B cell (primary cell): ENCODE results near the gene IL17RA. TPM values are rescaled to one million over a fixed set of nuclear protein-coding genes. Genes with fewer than 3 reads are reported as not detected.
A peak's percentile ranks its signal among the peaks of the same experiment; 100 is the strongest.

Experiments used
- ATAC-seq: fragments of 200-7000 bp; cut with Tn5 transposase; one replicate; pipeline ENCODE4 v1.10.0; 2021; ENCODE audit warnings: low read depth, mild to moderate bottlenecking, moderate number of reproducible peaks, moderate library complexity
- CTCF ChIA-PET: fragments of 350-600 bp; sonication (Branson Sonifier 250); formaldehyde crosslinking; loops from one replicate; lab custom pipeline; 2021; ENCODE audit warnings: antibody characterized with exemption, inconsistent platforms; lab: Charles Lee
- POLR2A ChIA-PET: fragments of 350-600 bp; sonication (Branson Sonifier 250); formaldehyde crosslinking; loops from one replicate; lab custom pipeline; 2021; ENCODE audit warnings: antibody characterized with exemption; lab: Charles Lee
- DNase-seq: peaks from one replicate; pipeline ENCODE4 v3.0.0; 2013
- H2AFZ ChIP-seq: 2 replicates; pipeline ENCODE4 v1.6.1; 2012; ENCODE audit warnings: mild to moderate bottlenecking, low read depth, low read length; ENCODE audit not compliant: insufficient read depth, poor library complexity, severe bottlenecking
- H3K27ac ChIP-seq, 2 donors: 1 replicate in 1 of 2; 2 replicates in 1 of 2; pipeline ENCODE4 v1.5.1; 2012 to 2013; ENCODE audit warnings: low read length in 2 of 2, mild to moderate bottlenecking in 2 of 2, moderate library complexity in 1 of 2
- H3K27me3 ChIP-seq, 4 experiments: fragments of 200-600 bp in 1 of 4; sonication (generic) in 1 of 4; replicated peaks in 1 of 4; 1 replicate in 2 of 4; 2 replicates in 2 of 4; pipeline versions ENCODE4 v1.6.1 to v1.7.0; 2013 to 2016; ENCODE audit warnings: low read length in 3 of 4, mild to moderate bottlenecking in 2 of 4, mixed read lengths in 1 of 4, moderate library complexity in 1 of 4; ENCODE audit not compliant: insufficient read depth in 4 of 4, control insufficient read depth in 3 of 4; ENCODE audit errors: control extremely low read depth in 1 of 4
- H3K36me3 ChIP-seq, 2 experiments: replicated peaks in 1 of 2; 1 replicate in 1 of 2; 2 replicates in 1 of 2; pipeline versions ENCODE4 v1.6.1 to v1.7.1; 2013; ENCODE audit warnings: low read length in 1 of 2; ENCODE audit not compliant: insufficient read depth in 2 of 2, control insufficient read depth in 1 of 2; ENCODE audit errors: control extremely low read depth in 1 of 2, extremely low read depth in 1 of 2
- H3K4me1 ChIP-seq, 2 donors: fragments of 200-600 bp in 1 of 2; sonication (generic) in 1 of 2; 1 replicate in 1 of 2; 2 replicates in 1 of 2; pipeline versions ENCODE4 v1.5.1 to v1.6.1; 2013 to 2017; ENCODE audit warnings: low read length in 2 of 2; ENCODE audit not compliant: control insufficient read depth in 2 of 2, insufficient read depth in 2 of 2
- H3K4me2 ChIP-seq: replicated peaks from 2 replicates; pipeline ENCODE3; 2012; ENCODE audit warnings: mild to moderate bottlenecking, low read depth, low read length; ENCODE audit not compliant: poor library complexity, severe bottlenecking
- H3K4me3 ChIP-seq, 5 experiments: fragments of 200-600 bp in 1 of 5; sonication (generic) in 1 of 5; 1 replicate in 3 of 5; 2 replicates in 2 of 5; pipeline versions ENCODE4 v1.5.1 to v1.7.0; 2011 to 2016; ENCODE audit warnings: low read length in 4 of 5, mild to moderate bottlenecking in 4 of 5, low read depth in 2 of 5, control low read depth in 1 of 5, moderate library complexity in 1 of 5; ENCODE audit not compliant: insufficient read depth in 1 of 5; ENCODE audit errors: control extremely low read depth in 1 of 5, extremely low read depth in 1 of 5
- H3K79me2 ChIP-seq: fragments of 200-600 bp; sonication (generic); one replicate; pipeline ENCODE4 v1.6.0; 2016; ENCODE audit warnings: low read length; ENCODE audit not compliant: control insufficient read depth, insufficient read depth
- H3K9ac ChIP-seq: fragments of 200-600 bp; sonication (generic); 2 replicates; pipeline ENCODE4 v1.6.1; 2017; ENCODE audit warnings: mild to moderate bottlenecking, low read length, moderate library complexity
- H3K9me3 ChIP-seq, 3 donors: one replicate each; pipeline versions ENCODE4 v1.6.1 to v1.7.1; 2013; ENCODE audit warnings: low read length in 2 of 3; ENCODE audit not compliant: control insufficient read depth in 2 of 3, insufficient read depth in 1 of 3; ENCODE audit errors: control extremely low read depth in 1 of 3
- H4K20me1 ChIP-seq: 2 replicates; pipeline ENCODE4 v1.6.0; 2012; ENCODE audit warnings: mild to moderate bottlenecking, low read length; ENCODE audit not compliant: insufficient read depth, control insufficient read depth, poor library complexity, severe bottlenecking
- H3K27ac Mint-ChIP-seq: one replicate; pipeline ENCODE4 v1.8.0; 2021; ENCODE audit warnings: mixed read lengths
- H3K27me3 Mint-ChIP-seq: one replicate; pipeline ENCODE4 v1.8.0; 2021; ENCODE audit warnings: mixed read lengths
- H3K4me1 Mint-ChIP-seq: one replicate; pipeline ENCODE4 v1.8.0; 2021; ENCODE audit warnings: mixed read lengths
- H3K4me3 Mint-ChIP-seq: one replicate; pipeline ENCODE4 v1.8.0; 2021; ENCODE audit warnings: mixed read lengths
- H3K9me3 Mint-ChIP-seq: one replicate; pipeline ENCODE4 v1.8.0; 2022; ENCODE audit warnings: mixed read lengths; ENCODE audit not compliant: insufficient read depth
- CTCF ChIP-seq: fragments of 200-600 bp; IDR thresholded peaks from one replicate; pipeline ENCODE4 v1.8.0; 2022; ENCODE audit warnings: antibody characterized with exemption, mild to moderate bottlenecking
- EZH2 ChIP-seq: IDR thresholded peaks from 2 replicates; pipeline ENCODE4 v1.6.1; 2012; ENCODE audit warnings: borderline replicate concordance, low read depth, mild to moderate bottlenecking, moderate library complexity, low read length; ENCODE audit not compliant: insufficient read depth, poor library complexity, severe bottlenecking
- WGBS: methylation state at CpG from one replicate; pipeline ENCODE4 v1.1.5; 2013; ENCODE audit warnings: missing lambda C conversion rate; ENCODE audit not compliant: insufficient coverage; 5-methylcytosine and 5-hydroxymethylcytosine counted together
- intact Hi-C: fragments of 100-400 bp; cut with micrococcal nuclease; formaldehyde crosslinking; loops from one replicate; pipeline ENCODE4 v1.10.0; 2022
- polyA plus RNA-seq: library from polyadenylated mRNA; depleted of rRNA; stranded (reverse); fragments of >200 nt; gene quantifications from 2 replicates; pipeline ENCODE4 v1.2.3, GENCODE V29; 2012
- total RNA-seq, 2 donors: library from RNA; stranded (reverse); fragments of 120-200 nt in 1 of 2; gene quantifications; 1 replicate in 1 of 2; 2 replicates in 1 of 2; pipeline versions ENCODE4 v1.2.3 to v1.2.4, GENCODE V29; 2013 to 2022

The IL17RA gene
- total and polyA plus RNA-seq, 2 donors (not counting 1 experiment from before 2014, with no cell fraction given), result 8.1 to 24.6 TPM

DNA sequence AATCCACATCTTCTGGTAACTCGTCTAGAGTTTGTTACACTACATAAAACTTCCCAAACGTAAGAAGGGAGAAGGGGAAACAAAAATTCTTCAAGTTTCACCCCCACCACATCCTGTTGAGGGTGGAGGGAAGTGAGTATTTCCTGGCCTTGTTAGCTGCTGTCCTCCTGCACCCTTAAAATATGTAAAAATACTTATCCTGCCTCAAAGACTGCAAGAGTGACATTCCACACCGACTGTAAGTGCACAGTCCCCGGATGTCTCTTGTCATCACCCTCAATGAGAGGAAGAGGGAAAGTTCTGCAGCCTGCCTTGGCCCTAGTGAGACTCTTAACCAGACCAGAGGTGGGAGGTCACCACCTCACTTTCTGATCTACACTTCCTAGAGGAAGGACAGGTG is 33.1 kb downstream of the IL17RA start:
- H3K4me3 ChIP-seq, result no peak overlapping the region
- H4K20me1 ChIP-seq, result no peaks in the 10 kb centered on the region
- Mint-ChIP-seq H3K4me3 (peak overlapping the region; percentile 44), H3K27ac (no peak overlapping the region), H3K4me1 (peaks cover 41% of the 10 kb centered on the region), H3K9me3 (no peaks in the 10 kb centered on the region), H3K27me3 (peaks cover 21% of the 10 kb centered on the region)
- H3K27ac ChIP-seq, result no peak overlapping the region
- no peaks in the 10 kb centered on the region for H3K36me3 ChIP-seq
- POLR2A ChIA-PET, result interaction anchor here (0.6 kb wide), 1 partner anchor 841 kb away, joined by 5 read pairs; no protein-coding TSS in a partner anchor
- intact Hi-C loops, result no loop called here
- ATAC-seq (no peak), DNase-seq (no peak)
- H3K9ac ChIP-seq, result no peak overlapping the region
- no peaks in the 10 kb centered on the region for H3K79me2 ChIP-seq
- peaks cover 0 to 34% (median 13%) of the 10 kb centered on the region in 4 experiments for H3K27me3 ChIP-seq
- peaks cover 34 to 40% of the 10 kb centered on the region in 2 donors for H3K4me1 ChIP-seq
- CTCF ChIA-PET, result no interaction called here
- H3K9me3 ChIP-seq, result peaks cover 0 to 14% (median 0%) of the 10 kb centered on the region in 3 donors
- H3K4me2 ChIP-seq, result peak overlapping the region; percentile 42
- H2AFZ ChIP-seq, result no peak overlapping the region
- WGBS, result no CpG with 5 or more reads among the region's 4 CpGs
- TF ChIP-seq EZH2, result no peak
- no peak for TF ChIP-seq CTCF

DNA sequence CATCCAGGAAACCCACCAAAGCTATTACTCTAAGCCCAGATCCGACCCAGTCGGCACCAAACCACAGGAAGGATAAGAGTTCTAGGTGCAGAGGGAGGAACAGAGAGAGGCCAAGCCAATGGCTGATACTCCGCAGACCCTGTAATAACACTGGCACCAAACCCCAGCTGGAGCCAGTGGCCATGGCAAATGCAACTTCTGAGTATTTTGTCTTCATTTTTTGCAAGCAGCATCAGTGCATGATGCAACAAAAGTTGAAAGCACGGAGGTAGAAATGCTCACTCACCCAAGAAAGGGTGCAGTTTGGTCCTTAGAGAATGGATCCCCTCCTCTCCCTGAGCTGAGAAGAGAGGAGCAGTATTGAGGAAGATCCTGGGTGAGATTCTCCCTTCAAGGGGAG is 33.5 kb downstream of the IL17RA start:
- Histone ChIP-seq H3K79me2 (no peaks in the 10 kb centered on the region), H3K4me2 (peak overlapping the region; percentile 42), H3K9me3 (peaks cover 0 to 14% (median 0%) of the 10 kb centered on the region in 3 donors), H3K4me3 (no peak overlapping the region), H3K36me3 (no peaks in the 10 kb centered on the region), H3K27ac (no peak overlapping the region), H2AFZ (no peak overlapping the region), H3K27me3 (peaks cover 0 to 35% (median 13%) of the 10 kb centered on the region in 4 experiments), H4K20me1 (no peaks in the 10 kb centered on the region), H3K4me1 (peaks cover 34 to 40% of the 10 kb centered on the region in 2 donors), H3K9ac (no peak overlapping the region)
- 50% methylated on average over 2 of the region's 4 CpGs for WGBS
- ATAC-seq (no peak), DNase-seq (no peak)
- no peak overlapping the region for H3K27ac Mint-ChIP-seq
- ChIA-PET CTCF (no interaction called here), POLR2A (no interaction called here)
- intact Hi-C loops, result no loop called here
- H3K4me1 Mint-ChIP-seq, result peaks cover 41% of the 10 kb centered on the region
- peaks cover 23% of the 10 kb centered on the region for H3K27me3 Mint-ChIP-seq
- TF ChIP-seq CTCF, result no peak
- TF ChIP-seq EZH2, result no peak
- no peaks in the 10 kb centered on the region for H3K9me3 Mint-ChIP-seq
- H3K4me3 Mint-ChIP-seq, result peak overlapping the region; percentile 44
